Liver (tissue), 9 donors: Measurements from ENCODE around the gene ARHGEF19. TPM values are rescaled to one million over a fixed set of nuclear protein-coding genes. Genes with fewer than 3 reads are reported as not detected.

Experiments
- DNase-seq: peaks from one replicate; pipeline ENCODE4 v3.0.0-alpha.2; 2017; ENCODE audit warnings: low spot score
- H3K27ac ChIP-seq, 2 donors: one replicate each; pipeline ENCODE4 v1.7.0; 2013; ENCODE audit warnings: inconsistent platforms in 2 of 2, low read length in 2 of 2, control low read depth in 1 of 2, low read depth in 1 of 2, mild to moderate bottlenecking in 1 of 2
- H3K27me3 ChIP-seq, 4 donors: one replicate each; pipeline versions ENCODE4 v1.6.1 to v1.7.0; 2013; ENCODE audit warnings: low read length in 3 of 4, inconsistent platforms in 1 of 4, mild to moderate bottlenecking in 1 of 4, moderate library complexity in 1 of 4; ENCODE audit not compliant: control insufficient read depth in 4 of 4, insufficient read depth in 4 of 4
- H3K36me3 ChIP-seq, 4 donors: one replicate each; pipeline versions ENCODE4 v1.6.1 to v1.7.0; 2013; ENCODE audit warnings: low read length in 3 of 4, mild to moderate bottlenecking in 3 of 4, low read depth in 1 of 4, moderate library complexity in 1 of 4; ENCODE audit not compliant: control insufficient read depth in 4 of 4, insufficient read depth in 3 of 4
- H3K4me1 ChIP-seq, 4 donors: one replicate each; pipeline versions ENCODE4 v1.6.1 to v1.7.0; 2013; ENCODE audit warnings: low read length in 3 of 4, mild to moderate bottlenecking in 3 of 4, moderate library complexity in 1 of 4; ENCODE audit not compliant: control insufficient read depth in 4 of 4, insufficient read depth in 4 of 4
- H3K4me3 ChIP-seq, 3 donors: one replicate each; pipeline versions ENCODE4 v1.6.1 to v1.7.0; 2013; ENCODE audit warnings: low read length in 3 of 3, control low read depth in 1 of 3, low read depth in 1 of 3, mild to moderate bottlenecking in 1 of 3
- H3K9ac ChIP-seq, 2 donors: one replicate each; pipeline ENCODE4 v1.7.0; 2013; ENCODE audit warnings: low read length in 2 of 2, mild to moderate bottlenecking in 2 of 2, moderate library complexity in 2 of 2, control low read depth in 1 of 2, low read depth in 1 of 2
- H3K9me3 ChIP-seq, 4 donors: one replicate each; pipeline versions ENCODE4 v1.6.1 to v1.7.0; 2013; ENCODE audit warnings: low read length in 3 of 4; ENCODE audit not compliant: control insufficient read depth in 4 of 4
- EGR1 ChIP-seq, 2 donors: IDR thresholded peaks; 2 replicates each; pipeline ENCODE4 v1.6.1; 2016 to 2018; ENCODE audit warnings: antibody characterized with exemption in 2 of 2, low read depth in 2 of 2
- FOXA1 ChIP-seq: IDR thresholded peaks from 2 replicates; pipeline ENCODE4 v1.6.1; 2016; ENCODE audit warnings: antibody characterized with exemption
- FOXA2 ChIP-seq: IDR thresholded peaks from 2 replicates; pipeline ENCODE4 v1.6.1; 2016; ENCODE audit warnings: antibody characterized with exemption
- GABPA ChIP-seq, 2 donors: IDR thresholded peaks in 1 of 2; conservative IDR thresholded peaks in 1 of 2; 2 replicates each; pipeline ENCODE4 v1.6.1; 2016; ENCODE audit warnings: antibody characterized with exemption in 2 of 2, mild to moderate bottlenecking in 1 of 2, moderate library complexity in 1 of 2
- HNF4A ChIP-seq, 2 donors: conservative IDR thresholded peaks; 2 replicates each; pipeline ENCODE4 v1.6.1; 2016; ENCODE audit warnings: antibody characterized with exemption in 2 of 2, mild to moderate bottlenecking in 2 of 2
- HNF4G ChIP-seq: IDR thresholded peaks from 2 replicates; pipeline ENCODE4 v1.6.1; 2016; ENCODE audit warnings: antibody characterized with exemption
- JUND ChIP-seq, 2 donors: IDR thresholded peaks; 2 replicates each; pipeline ENCODE4 v1.6.1; 2016; ENCODE audit warnings: antibody characterized with exemption in 2 of 2
- MAX ChIP-seq: IDR thresholded peaks from 2 replicates; pipeline ENCODE4 v1.6.1; 2016; ENCODE audit warnings: antibody characterized with exemption
- NR2F2 ChIP-seq: IDR thresholded peaks from 2 replicates; pipeline ENCODE4 v1.6.1; 2016; ENCODE audit warnings: antibody characterized with exemption
- RAD21 ChIP-seq, 2 donors: IDR thresholded peaks; 2 replicates each; pipeline ENCODE4 v1.6.1; 2016; ENCODE audit warnings: antibody characterized with exemption in 2 of 2, mild to moderate bottlenecking in 2 of 2
- RXRA ChIP-seq, 2 donors: IDR thresholded peaks; 2 replicates each; pipeline ENCODE4 v1.6.1; 2017 to 2018; ENCODE audit warnings: antibody characterized with exemption in 2 of 2, mild to moderate bottlenecking in 1 of 2
- SP1 ChIP-seq: IDR thresholded peaks from 2 replicates; pipeline ENCODE4 v1.6.1; 2018; ENCODE audit warnings: antibody characterized with exemption, mild to moderate bottlenecking
- TAF1 ChIP-seq: conservative IDR thresholded peaks from 2 replicates; pipeline ENCODE4 v1.6.1; 2016; ENCODE audit warnings: antibody characterized with exemption, mild to moderate bottlenecking
- YY1 ChIP-seq: IDR thresholded peaks from 2 replicates; pipeline ENCODE4 v1.6.1; 2016; ENCODE audit warnings: antibody characterized with exemption, mild to moderate bottlenecking
- WGBS: extraction: QIAGEN DNeasy Blood & Tissue Kit; methylation state at CpG from one replicate; pipeline ENCODE4 v1.1.7; 2013; 5-methylcytosine and 5-hydroxymethylcytosine counted together
- polyA plus RNA-seq, 2 donors: library from polyadenylated mRNA; stranded (reverse) in 1 of 2; unstranded in 1 of 2; fragments of 200-250 nt in 1 of 2; fragments of >200 nt in 1 of 2; fragmentation: Nextera tagmentation in 1 of 2; extraction: Ambion mirVana in 1 of 2; gene quantifications; one replicate each; pipeline versions ENCODE4 v1.2.1 to v1.2.3, GENCODE V29; 2013 to 2015
- total RNA-seq, 2 donors: library from RNA; depleted of rRNA; stranded (reverse); fragments of >200 nt; gene quantifications; one replicate each; pipeline ENCODE4 v1.2.3, GENCODE V29; 2014
- TF ChIP-seq, protein P1 (sequence below): IDR thresholded peaks from 2 replicates; pipeline ENCODE4 v1.6.1; 2016; ENCODE audit warnings: antibody characterized with exemption
- TF ChIP-seq, protein P2 (sequence below): IDR thresholded peaks from 2 replicates; pipeline ENCODE4 v1.6.1; 2016; ENCODE audit warnings: antibody characterized with exemption, mild to moderate bottlenecking
- TF ChIP-seq, protein P3 (sequence below): IDR thresholded peaks from 2 replicates; pipeline ENCODE4 v1.6.1; 2016; ENCODE audit warnings: antibody characterized with exemption
- TF ChIP-seq, protein P4 (sequence below): fragments of 150-350 bp; IDR thresholded peaks from 2 replicates; pipeline ENCODE4 v1.5.1; 2017; ENCODE audit warnings: improper control_type of control experiment, low read depth, low read length; ENCODE audit not compliant: missing input control
- donor health status: healthy.
- donor health status: healthy.
- donor health status: healthy.
- donor health status: healthy.
- donor health status: healthy.

ARHGEF19 gene
- total and polyA plus RNA-seq, 4 donors: 0.79 to 3.2 (median 2.5) TPM

GRCh38 chr1:16209132-16209846 lies 3.2 kb downstream of the ARHGEF19 start:
- H3K9me3 ChIP-seq: no peaks in the 10 kb centered on the region
- no peak overlapping the region for H3K9ac ChIP-seq
- no peaks in the 10 kb centered on the region for H3K36me3 ChIP-seq
- H3K27me3 ChIP-seq: no peaks in the 10 kb centered on the region
- H3K4me3 ChIP-seq: no peak overlapping the region
- no peak for DNase-seq
- TF ChIP-seq RAD21 (IDR thresholded peaks at IDR 0.05) (no peak), JUND (IDR thresholded peaks at IDR 0.05) (no peak), FOXA2 (no peak), EGR1 (IDR thresholded peaks at IDR 0.05; ENCODE audit: low read depth in 2 of 2) (no peak), MAX (no peak), SP1 (no peak), NR2F2 (no peak), HNF4A (conservative IDR thresholded peaks at IDR 0.05) (no peak), YY1 (no peak), TAF1 (no peak), RXRA (IDR thresholded peaks at IDR 0.05) (no peak), HNF4G (no peak), GABPA (IDR thresholded peaks at IDR 0.05 in 1 of 2, conservative IDR thresholded peaks at IDR 0.05 in 1 of 2) (no peak), FOXA1 (no peak)
- TF ChIP-seq, protein P1, sequence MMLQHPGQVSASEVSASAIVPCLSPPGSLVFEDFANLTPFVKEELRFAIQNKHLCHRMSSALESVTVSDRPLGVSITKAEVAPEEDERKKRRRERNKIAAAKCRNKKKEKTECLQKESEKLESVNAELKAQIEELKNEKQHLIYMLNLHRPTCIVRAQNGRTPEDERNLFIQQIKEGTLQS: no peak
- TF ChIP-seq, protein P2, sequence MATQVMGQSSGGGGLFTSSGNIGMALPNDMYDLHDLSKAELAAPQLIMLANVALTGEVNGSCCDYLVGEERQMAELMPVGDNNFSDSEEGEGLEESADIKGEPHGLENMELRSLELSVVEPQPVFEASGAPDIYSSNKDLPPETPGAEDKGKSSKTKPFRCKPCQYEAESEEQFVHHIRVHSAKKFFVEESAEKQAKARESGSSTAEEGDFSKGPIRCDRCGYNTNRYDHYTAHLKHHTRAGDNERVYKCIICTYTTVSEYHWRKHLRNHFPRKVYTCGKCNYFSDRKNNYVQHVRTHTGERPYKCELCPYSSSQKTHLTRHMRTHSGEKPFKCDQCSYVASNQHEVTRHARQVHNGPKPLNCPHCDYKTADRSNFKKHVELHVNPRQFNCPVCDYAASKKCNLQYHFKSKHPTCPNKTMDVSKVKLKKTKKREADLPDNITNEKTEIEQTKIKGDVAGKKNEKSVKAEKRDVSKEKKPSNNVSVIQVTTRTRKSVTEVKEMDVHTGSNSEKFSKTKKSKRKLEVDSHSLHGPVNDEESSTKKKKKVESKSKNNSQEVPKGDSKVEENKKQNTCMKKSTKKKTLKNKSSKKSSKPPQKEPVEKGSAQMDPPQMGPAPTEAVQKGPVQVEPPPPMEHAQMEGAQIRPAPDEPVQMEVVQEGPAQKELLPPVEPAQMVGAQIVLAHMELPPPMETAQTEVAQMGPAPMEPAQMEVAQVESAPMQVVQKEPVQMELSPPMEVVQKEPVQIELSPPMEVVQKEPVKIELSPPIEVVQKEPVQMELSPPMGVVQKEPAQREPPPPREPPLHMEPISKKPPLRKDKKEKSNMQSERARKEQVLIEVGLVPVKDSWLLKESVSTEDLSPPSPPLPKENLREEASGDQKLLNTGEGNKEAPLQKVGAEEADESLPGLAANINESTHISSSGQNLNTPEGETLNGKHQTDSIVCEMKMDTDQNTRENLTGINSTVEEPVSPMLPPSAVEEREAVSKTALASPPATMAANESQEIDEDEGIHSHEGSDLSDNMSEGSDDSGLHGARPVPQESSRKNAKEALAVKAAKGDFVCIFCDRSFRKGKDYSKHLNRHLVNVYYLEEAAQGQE: no peak
- TF ChIP-seq, protein P3, sequence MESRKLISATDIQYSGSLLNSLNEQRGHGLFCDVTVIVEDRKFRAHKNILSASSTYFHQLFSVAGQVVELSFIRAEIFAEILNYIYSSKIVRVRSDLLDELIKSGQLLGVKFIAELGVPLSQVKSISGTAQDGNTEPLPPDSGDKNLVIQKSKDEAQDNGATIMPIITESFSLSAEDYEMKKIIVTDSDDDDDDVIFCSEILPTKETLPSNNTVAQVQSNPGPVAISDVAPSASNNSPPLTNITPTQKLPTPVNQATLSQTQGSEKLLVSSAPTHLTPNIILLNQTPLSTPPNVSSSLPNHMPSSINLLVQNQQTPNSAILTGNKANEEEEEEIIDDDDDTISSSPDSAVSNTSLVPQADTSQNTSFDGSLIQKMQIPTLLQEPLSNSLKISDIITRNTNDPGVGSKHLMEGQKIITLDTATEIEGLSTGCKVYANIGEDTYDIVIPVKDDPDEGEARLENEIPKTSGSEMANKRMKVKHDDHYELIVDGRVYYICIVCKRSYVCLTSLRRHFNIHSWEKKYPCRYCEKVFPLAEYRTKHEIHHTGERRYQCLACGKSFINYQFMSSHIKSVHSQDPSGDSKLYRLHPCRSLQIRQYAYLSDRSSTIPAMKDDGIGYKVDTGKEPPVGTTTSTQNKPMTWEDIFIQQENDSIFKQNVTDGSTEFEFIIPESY: no peak
- TF ChIP-seq, protein P4, sequence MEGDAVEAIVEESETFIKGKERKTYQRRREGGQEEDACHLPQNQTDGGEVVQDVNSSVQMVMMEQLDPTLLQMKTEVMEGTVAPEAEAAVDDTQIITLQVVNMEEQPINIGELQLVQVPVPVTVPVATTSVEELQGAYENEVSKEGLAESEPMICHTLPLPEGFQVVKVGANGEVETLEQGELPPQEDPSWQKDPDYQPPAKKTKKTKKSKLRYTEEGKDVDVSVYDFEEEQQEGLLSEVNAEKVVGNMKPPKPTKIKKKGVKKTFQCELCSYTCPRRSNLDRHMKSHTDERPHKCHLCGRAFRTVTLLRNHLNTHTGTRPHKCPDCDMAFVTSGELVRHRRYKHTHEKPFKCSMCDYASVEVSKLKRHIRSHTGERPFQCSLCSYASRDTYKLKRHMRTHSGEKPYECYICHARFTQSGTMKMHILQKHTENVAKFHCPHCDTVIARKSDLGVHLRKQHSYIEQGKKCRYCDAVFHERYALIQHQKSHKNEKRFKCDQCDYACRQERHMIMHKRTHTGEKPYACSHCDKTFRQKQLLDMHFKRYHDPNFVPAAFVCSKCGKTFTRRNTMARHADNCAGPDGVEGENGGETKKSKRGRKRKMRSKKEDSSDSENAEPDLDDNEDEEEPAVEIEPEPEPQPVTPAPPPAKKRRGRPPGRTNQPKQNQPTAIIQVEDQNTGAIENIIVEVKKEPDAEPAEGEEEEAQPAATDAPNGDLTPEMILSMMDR: no peak
- H3K27ac ChIP-seq: no peak overlapping the region
- H3K4me1 ChIP-seq: peaks cover 0 to 7% (median under 1%) of the 10 kb centered on the region in 4 donors
- WGBS: 89% methylated on average over 9 of the region's 9 CpGs
